T-helper 9 cell (primary cell): Measurements from ENCODE around the gene MRPL18.
"Not testable (repeated sequence)": the region's sequence is repeated elsewhere in the genome, so short reads cannot be mapped to it uniquely, and the experiment has no call there.

Source experiments
- DNase-seq: peaks from one replicate; pipeline ENCODE4 v3.0.0-alpha.2; 2020
- total RNA-seq, 2 donors: gene quantifications; one replicate each; lab custom pipeline; 2026; lab: John Stamatoyannopoulos, UW

Gene MRPL18
- 11.8 to 41.8 reads per million in 2 donors for total RNA-seq

DNA sequence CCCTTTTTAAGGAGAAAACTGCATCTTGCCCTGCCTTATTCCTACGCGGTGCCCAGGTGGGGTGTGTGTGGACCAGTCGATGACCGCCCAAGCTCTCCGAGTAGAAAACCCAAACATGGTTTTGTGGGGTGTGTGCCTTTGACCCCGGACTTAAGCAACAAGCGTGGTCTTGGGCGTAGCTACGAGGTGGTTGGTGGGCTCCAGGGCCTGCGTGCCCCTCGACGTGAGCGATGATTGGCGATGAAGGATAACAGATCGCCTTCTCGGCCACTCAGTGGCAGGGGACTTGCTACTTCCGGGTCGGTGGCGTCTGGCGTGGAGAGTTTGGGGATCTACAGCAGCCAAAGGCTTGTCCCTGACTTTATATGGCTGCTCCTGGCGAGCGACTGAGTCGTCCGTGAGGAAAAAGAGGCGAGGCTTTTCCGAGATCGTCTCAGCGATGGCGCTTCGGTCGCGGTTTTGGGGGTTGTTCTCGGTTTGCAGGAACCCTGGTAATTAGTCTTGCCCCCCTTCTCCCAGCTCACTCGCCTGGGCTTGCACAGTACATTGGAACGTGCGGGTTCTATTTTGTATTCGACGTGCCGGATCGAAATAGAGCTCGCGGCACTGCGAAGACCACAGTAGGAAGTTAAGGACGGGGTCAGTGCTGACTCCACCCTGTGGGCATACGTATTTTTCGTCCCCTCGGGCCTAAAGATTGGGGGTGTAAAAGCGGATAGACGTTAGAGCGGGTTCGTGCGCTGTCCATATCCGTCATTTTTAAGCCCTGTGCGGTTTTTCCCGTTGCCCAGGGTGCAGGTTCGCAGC is at the start of gene MRPL18:
MRPL18 (plus strand) TSS at position 319 of the 807 bp plus-strand sequence; CDS start at position 440, 121 bp downstream.
- peak; percentile 78 for DNase-seq

- DNase-seq, result no peak
Measured at GRCh38 chr6:159742165-159742564, 48.1 kb upstream of the MRPL18 start.

DNA sequence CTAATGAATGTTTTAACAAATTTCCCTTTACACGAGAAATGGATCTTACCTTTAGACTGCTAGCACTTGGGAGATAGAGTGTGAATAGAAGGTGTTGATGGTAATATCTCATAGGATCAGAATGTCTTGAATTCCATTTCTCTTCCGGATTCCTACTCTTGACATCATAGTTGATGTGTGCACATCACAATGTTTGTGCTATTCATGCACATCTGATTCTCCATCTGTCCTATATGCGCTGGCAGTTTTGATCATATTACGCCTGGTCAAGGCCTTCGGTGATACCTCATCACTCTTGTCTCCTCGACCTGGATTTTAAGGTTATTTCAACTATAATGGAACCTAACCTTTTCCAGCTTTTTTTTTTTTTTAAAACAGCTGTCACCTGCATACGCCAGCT is 45.2 kb upstream of the MRPL18 start:
- DNase-seq, result no peak

DNA sequence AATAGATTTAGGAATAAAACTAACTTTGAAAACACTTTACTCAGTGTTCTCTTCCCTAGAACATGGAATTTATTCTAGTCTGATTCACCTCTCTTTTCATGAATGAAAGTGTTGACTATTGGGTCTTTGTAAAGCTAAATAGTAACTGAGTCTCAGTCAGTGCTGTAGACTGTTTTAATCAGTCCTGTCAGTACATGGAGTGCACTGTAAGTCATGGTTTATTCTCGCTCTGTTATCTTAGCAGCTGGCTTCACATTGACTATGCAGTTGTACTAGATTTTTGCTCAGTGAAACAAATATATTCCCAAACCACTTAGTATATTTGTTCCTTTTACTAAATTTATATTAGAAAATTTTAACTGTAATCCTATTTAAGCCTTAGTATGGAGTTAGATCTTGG is 43.5 kb upstream of the MRPL18 start:
- DNase-seq, result no peak

DNA sequence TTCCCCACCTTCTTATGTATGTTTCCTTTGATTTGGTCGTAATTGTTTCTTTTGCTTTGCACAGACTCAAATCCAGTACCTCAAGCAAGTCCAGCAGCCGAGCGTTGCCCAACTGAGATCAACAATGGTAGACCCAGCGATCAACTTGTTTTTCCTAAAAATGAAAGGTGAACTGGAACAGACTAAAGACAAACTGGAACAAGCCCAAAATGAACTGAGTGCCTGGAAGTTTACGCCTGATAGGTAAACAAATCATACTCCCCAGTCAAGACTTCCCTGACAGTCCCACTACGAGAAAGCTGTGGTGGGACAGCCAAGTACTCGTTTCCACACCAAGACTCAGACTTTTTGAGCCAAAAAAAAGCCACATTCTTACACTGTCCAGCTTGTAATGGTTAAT is 42.1 kb upstream of the MRPL18 start:
- not testable (repeated sequence) for DNase-seq

DNA sequence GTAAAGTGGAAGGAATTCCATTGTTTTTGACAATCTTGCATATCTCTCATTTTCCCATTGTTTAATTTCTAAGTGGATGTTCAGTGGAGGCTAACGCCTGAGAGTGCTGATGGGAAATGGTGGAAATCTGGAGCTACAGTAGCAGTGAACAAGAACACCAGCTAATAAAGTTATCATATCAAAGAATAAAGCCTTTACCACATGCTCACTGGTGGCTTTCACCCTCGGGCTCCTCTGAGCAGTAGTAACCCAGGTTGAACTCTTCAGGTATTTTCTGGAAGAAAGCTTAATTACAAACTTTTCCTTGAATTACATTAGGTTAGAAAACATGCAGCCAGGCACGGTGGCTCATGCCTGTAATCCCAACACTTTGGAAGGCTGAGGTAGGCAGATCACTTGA is 38.8 kb upstream of the MRPL18 start:
- no peak for DNase-seq

GRCh38 chr6:159753081-159753872 is 37.0 kb upstream of the MRPL18 start:
- no peak for DNase-seq

DNA sequence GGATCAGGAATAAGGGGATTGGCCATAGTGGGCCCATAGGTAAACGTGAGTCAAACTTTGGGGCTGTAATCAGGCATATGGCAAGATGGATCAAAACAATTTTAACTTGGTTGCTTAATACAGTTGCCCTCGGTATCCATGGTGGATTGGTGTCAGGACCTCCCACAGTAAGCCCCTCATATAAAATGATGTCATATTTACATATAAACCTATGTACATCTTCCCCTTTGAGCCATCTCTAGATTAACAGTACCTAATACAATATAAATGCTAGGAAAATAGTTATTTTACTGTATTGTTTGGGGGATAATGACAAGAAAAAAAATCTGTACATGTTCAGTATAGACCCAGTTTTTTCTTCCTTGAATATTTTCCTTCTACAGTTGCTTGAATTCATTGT is 35.9 kb upstream of the MRPL18 start:
- no peak for DNase-seq

GRCh38 chr6:159754959-159755914 is 35.0 kb upstream of the MRPL18 start:
- no peak for DNase-seq

- no peak for DNase-seq
Measured at GRCh38 chr6:159756508-159756907, 33.8 kb upstream of the MRPL18 start.

- no peak for DNase-seq
Measured at GRCh38 chr6:159758031-159759001, 32.0 kb upstream of the MRPL18 start.

- no peak for DNase-seq
Measured at GRCh38 chr6:159759645-159760044, 30.6 kb upstream of the MRPL18 start.

DNA sequence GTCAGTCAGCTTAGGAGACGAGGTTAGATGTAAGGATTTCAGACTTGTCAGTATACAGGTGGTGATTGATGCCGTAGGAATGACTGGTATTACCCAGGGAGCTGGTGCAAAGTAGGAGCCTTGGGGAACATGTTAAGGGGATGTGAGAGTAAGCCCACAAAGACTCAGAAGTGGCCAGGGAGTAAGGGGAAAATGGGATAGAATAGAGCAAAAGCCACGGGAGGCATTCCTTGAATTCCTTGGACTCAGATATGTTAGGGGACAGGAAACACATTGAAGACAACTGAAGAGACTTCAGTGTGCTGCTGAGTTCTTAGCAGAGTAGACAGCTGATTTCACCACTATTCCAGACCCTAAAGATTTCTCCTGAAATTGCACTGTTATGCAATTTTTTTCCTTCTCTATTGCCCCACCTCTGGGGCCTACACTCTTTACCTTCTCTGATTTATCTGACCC is 29.6 kb upstream of the MRPL18 start:
- no peak for DNase-seq

GRCh38 chr6:159761129-159761872 is 29.0 kb upstream of the MRPL18 start:
- no peak for DNase-seq

DNA sequence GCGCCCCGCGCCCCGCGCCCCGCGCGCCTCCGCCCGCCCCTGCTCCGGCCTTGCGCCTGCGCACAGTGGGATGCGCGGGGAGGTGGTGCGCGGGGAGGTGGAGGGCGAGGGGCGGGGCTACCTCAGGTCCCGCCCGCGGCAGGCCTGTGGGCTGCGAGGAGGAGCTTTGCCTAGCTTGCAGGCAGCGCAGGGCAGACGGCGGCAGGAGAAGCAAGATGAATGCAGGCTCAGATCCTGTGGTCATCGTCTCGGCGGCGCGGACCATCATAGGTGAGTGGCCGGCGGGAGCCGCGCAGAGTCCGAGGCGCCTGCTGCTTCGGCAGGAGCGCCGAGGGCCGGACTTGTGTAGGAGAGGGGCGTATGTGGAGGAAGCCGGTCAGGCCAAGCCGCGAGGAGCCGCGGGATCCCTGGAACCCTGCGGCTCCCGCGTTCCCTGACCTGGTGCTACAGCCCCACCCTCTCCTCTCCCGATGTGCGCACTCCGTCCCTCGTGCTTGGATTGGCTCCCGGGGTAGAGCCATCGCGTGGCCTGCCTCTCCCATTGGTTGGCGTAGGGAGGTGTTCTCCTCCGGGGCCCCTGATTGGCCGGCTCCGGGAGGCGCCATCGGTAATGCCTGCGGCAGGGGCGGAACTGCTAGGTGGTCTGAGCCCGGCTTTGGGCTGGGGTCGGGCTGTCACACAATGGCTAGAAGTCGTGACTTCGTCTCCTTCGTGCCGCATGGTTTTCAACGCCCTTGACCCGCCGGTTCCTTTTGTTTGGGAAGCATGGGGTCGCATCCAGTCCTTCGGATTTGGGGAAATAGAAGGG is 28.2 kb upstream of the MRPL18 start, which contains the start of gene ACAT2:
ACAT2 (plus strand) TSS at position 173 of the 808 bp plus-strand sequence; CDS start at position 216, 43 bp downstream.
- peak; percentile 84 for DNase-seq

DNA sequence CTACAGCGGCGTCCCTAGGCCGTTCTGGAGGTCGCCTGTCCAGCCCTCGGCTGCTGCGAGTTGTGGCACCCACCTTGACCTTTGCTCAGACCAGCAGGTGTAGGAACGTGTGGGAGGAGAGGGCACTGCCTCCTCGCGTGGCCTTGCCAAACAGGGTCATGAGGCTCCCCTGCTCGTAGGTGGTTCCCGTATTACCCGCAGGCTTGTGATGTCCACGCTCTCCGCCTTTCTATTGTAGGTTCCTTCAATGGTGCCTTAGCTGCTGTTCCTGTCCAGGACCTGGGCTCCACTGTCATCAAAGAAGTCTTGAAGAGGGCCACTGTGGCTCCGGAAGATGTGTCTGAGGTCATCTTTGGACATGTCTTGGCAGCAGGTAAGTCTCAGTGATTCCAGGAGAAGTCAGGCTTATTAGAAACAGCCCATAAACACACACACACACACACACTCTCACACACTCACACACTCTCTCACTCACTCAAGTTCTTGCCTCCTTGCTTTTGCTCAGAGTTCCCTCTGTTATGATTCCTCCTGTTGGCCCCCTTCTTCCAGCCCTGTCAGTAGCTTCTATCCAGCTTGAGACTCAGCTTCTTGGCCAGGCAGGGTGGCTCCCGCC is 27.5 kb upstream of the MRPL18 start:
- peak; percentile 14 for DNase-seq

GRCh38 chr6:159766906-159767305 is 23.4 kb upstream of the MRPL18 start:
- DNase-seq, result no peak

DNA sequence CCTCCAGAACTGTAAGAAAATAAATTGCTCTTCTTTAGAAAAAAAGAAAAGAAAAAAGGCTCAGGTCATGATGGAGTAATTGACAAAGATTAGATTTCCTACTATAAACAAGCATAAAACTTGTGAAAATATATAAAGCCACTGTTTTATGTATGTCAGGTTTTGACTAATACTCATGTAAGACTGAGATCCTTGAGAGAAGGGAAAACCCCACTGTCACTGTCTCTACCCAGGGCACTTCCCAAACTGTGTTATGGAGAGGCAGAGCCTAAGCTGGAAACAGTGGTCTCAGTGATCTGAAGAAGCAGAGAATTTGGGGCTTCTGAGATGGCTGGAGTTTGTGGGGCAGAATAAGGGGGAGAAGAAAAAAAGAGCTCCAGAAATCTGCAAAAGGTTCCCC is 20.8 kb upstream of the MRPL18 start:
- DNase-seq, result no peak

GRCh38 chr6:159772196-159772595 is 18.1 kb upstream of the MRPL18 start:
- DNase-seq, result no peak
